Trophoblast cell (in vitro differentiated cells and primary cell): ENCODE results near the gene PRRG2.

ENCODE experiments used
- DNase-seq, 2 donors: peaks; one replicate each; pipeline ENCODE4 v3.0.0-alpha.2; 2016
- H2AFZ ChIP-seq: 2 replicates; pipeline ENCODE4 v1.6.1; 2013; ENCODE audit warnings: low read length, moderate library complexity, mild to moderate bottlenecking; ENCODE audit not compliant: insufficient read depth, poor library complexity
- H2AK5ac ChIP-seq: 2 replicates; pipeline ENCODE4 v1.6.1; 2013; ENCODE audit warnings: mild to moderate bottlenecking, low read length
- H2BK120ac ChIP-seq: 2 replicates; pipeline ENCODE4 v1.6.1; 2013; ENCODE audit warnings: low read length, mild to moderate bottlenecking, moderate library complexity; ENCODE audit not compliant: insufficient read depth, poor library complexity
- H2BK12ac ChIP-seq: 2 replicates; pipeline ENCODE4 v1.6.1; 2013; ENCODE audit warnings: mild to moderate bottlenecking, low read length, moderate library complexity
- H2BK5ac ChIP-seq: 2 replicates; pipeline ENCODE4 v1.6.1; 2013; ENCODE audit warnings: low read length, low read depth, moderate library complexity, mild to moderate bottlenecking; ENCODE audit not compliant: poor library complexity
- H3K14ac ChIP-seq: 2 replicates; pipeline ENCODE4 v1.6.1; 2013; ENCODE audit warnings: mild to moderate bottlenecking, low read length
- H3K18ac ChIP-seq: 2 replicates; pipeline ENCODE4 v1.6.1; 2013; ENCODE audit warnings: mild to moderate bottlenecking, low read length
- H3K23ac ChIP-seq: 2 replicates; pipeline ENCODE4 v1.6.1; 2013; ENCODE audit warnings: low read length
- H3K27ac ChIP-seq: 2 replicates; pipeline ENCODE4 v1.5.1; 2013; ENCODE audit warnings: low read depth, mild to moderate bottlenecking, inconsistent platforms, low read length, moderate library complexity
- H3K27me3 ChIP-seq: 2 replicates; pipeline ENCODE4 v1.6.1; 2013; ENCODE audit warnings: inconsistent platforms, mild to moderate bottlenecking, low read length, moderate library complexity; ENCODE audit not compliant: insufficient read depth
- H3K36me3 ChIP-seq, 2 experiments: 1 replicate in 1 of 2; 2 replicates in 1 of 2; pipeline ENCODE4 v1.6.1; 2013; ENCODE audit warnings: low read length in 2 of 2, mild to moderate bottlenecking in 2 of 2, moderate library complexity in 1 of 2; ENCODE audit not compliant: insufficient read depth in 2 of 2, control insufficient read depth in 1 of 2
- H3K4ac ChIP-seq: 2 replicates; pipeline ENCODE4 v1.6.1; 2013; ENCODE audit warnings: low read depth, mild to moderate bottlenecking, low read length, moderate library complexity
- H3K4me1 ChIP-seq, 2 experiments: 1 replicate in 1 of 2; 2 replicates in 1 of 2; pipeline ENCODE4 v1.6.1; 2013; ENCODE audit warnings: low read length in 2 of 2, mild to moderate bottlenecking in 2 of 2, moderate library complexity in 1 of 2; ENCODE audit not compliant: insufficient read depth in 2 of 2, control insufficient read depth in 1 of 2
- H3K4me2 ChIP-seq: 2 replicates; pipeline ENCODE4 v1.6.1; 2013; ENCODE audit warnings: inconsistent platforms, mild to moderate bottlenecking, low read length, moderate library complexity
- H3K4me3 ChIP-seq: 2 replicates; pipeline ENCODE4 v1.5.1; 2013; ENCODE audit warnings: mild to moderate bottlenecking, low read depth, low read length, inconsistent platforms
- H3K79me1 ChIP-seq: one replicate; pipeline ENCODE4 v1.6.1; 2013; ENCODE audit warnings: low read length
- H3K79me2 ChIP-seq: 2 replicates; pipeline ENCODE4 v1.6.1; 2013; ENCODE audit warnings: low read length, mild to moderate bottlenecking; ENCODE audit not compliant: control insufficient read depth, insufficient read depth, poor library complexity
- H3K9ac ChIP-seq: 2 replicates; pipeline ENCODE4 v1.6.1; 2013; ENCODE audit warnings: mild to moderate bottlenecking, low read length
- H3K9me3 ChIP-seq: 2 replicates; pipeline ENCODE4 v1.6.1; 2013; ENCODE audit warnings: low read depth, mild to moderate bottlenecking, control low read depth, inconsistent platforms, low read length; ENCODE audit not compliant: insufficient read depth
- H4K12ac ChIP-seq: 2 replicates; pipeline ENCODE4 v1.6.1; 2013; ENCODE audit warnings: low read depth, mild to moderate bottlenecking, low read length, moderate library complexity
- H4K8ac ChIP-seq: 2 replicates; pipeline ENCODE4 v1.6.1; 2013; ENCODE audit warnings: low read depth, mild to moderate bottlenecking, low read length, moderate library complexity
- H4K91ac ChIP-seq: one replicate; pipeline ENCODE4 v1.6.1; 2013; ENCODE audit warnings: low read depth, mild to moderate bottlenecking, low read length, moderate library complexity
- WGBS: extraction: QIAGEN DNeasy Blood & Tissue Kit; methylation state at CpG from one replicate; pipeline ENCODE4 v1.1.7; 2013; ENCODE audit warnings: missing lambda C conversion rate; ENCODE audit not compliant: insufficient read length, insufficient coverage; ENCODE audit errors: extremely low coverage; 5-methylcytosine and 5-hydroxymethylcytosine counted together

Gene PRRG2

GRCh38 chr19:49624967-49625910, 44.1 kb downstream of the PRRG2 start:
- no peak overlapping the region for H4K91ac ChIP-seq
- peaks cover 33 to 39% of the 10 kb centered on the region in 2 experiments for H3K36me3 ChIP-seq
- H3K4me2 ChIP-seq = no peak overlapping the region
- no peak overlapping the region for H4K12ac ChIP-seq
- H2AFZ ChIP-seq = no peak overlapping the region
- H3K9me3 ChIP-seq = no peaks in the 10 kb centered on the region
- H2BK5ac ChIP-seq = no peak overlapping the region
- no peak overlapping the region for H3K4me3 ChIP-seq
- DNase-seq = no peak
- H4K8ac ChIP-seq = no peak overlapping the region
- no peaks in the 10 kb centered on the region for H3K4me1 ChIP-seq
- H2BK12ac ChIP-seq = no peak overlapping the region
- no peaks in the 10 kb centered on the region for H3K79me1 ChIP-seq
- no peak overlapping the region for H3K27ac ChIP-seq
- H3K27me3 ChIP-seq = no peaks in the 10 kb centered on the region
- H3K9ac ChIP-seq = no peak overlapping the region
- H3K14ac ChIP-seq = no peak overlapping the region
- H3K79me2 ChIP-seq = no peaks in the 10 kb centered on the region
- no CpG with 5 or more reads among the region's 27 CpGs for WGBS
- H2AK5ac ChIP-seq = no peak overlapping the region
- H3K23ac ChIP-seq = no peak overlapping the region
- H2BK120ac ChIP-seq = no peak overlapping the region
- H3K18ac ChIP-seq = no peak overlapping the region
- H3K4ac ChIP-seq = no peak overlapping the region

- Histone ChIP-seq H4K12ac (no peak overlapping the region), H2AFZ (no peak overlapping the region), H2BK120ac (no peak overlapping the region), H2BK5ac (no peak overlapping the region), H3K9ac (no peak overlapping the region), H3K79me1 (no peaks in the 10 kb centered on the region), H3K4me3 (no peak overlapping the region), H3K14ac (no peak overlapping the region), H3K4me2 (no peak overlapping the region), H3K4ac (no peak overlapping the region), H3K4me1 (no peaks in the 10 kb centered on the region), H3K27me3 (no peaks in the 10 kb centered on the region), H3K18ac (no peak overlapping the region), H3K9me3 (no peaks in the 10 kb centered on the region), H3K27ac (no peak overlapping the region), H4K8ac (no peak overlapping the region), H2AK5ac (no peak overlapping the region), H3K36me3 (peaks cover 30 to 33% of the 10 kb centered on the region in 2 experiments), H3K23ac (no peak overlapping the region), H3K79me2 (no peaks in the 10 kb centered on the region), H2BK12ac (no peak overlapping the region), H4K91ac (no peak overlapping the region)
- no peak for DNase-seq
- no CpG with 5 or more reads among the region's 11 CpGs for WGBS
Observed at GRCh38 chr19:49626226-49626625, 45.1 kb downstream of the PRRG2 start.

GRCh38 chr19:49629659-49630058, 48.5 kb downstream of the PRRG2 start:
- no peaks in the 10 kb centered on the region for H3K79me2 ChIP-seq
- H4K8ac ChIP-seq = no peak overlapping the region
- no peaks in the 10 kb centered on the region for H3K9me3 ChIP-seq
- H2AK5ac ChIP-seq = no peak overlapping the region
- H3K23ac ChIP-seq = no peak overlapping the region
- no peak overlapping the region for H3K9ac ChIP-seq
- peaks cover 0 to 4% of the 10 kb centered on the region in 2 experiments for H3K4me1 ChIP-seq
- DNase-seq = no peak
- H2BK12ac ChIP-seq = no peak overlapping the region
- no peak overlapping the region for H4K12ac ChIP-seq
- no peak overlapping the region for H2BK5ac ChIP-seq
- H3K18ac ChIP-seq = no peak overlapping the region
- H4K91ac ChIP-seq = no peak overlapping the region
- no peak overlapping the region for H3K4me2 ChIP-seq
- H3K4ac ChIP-seq = no peak overlapping the region
- no peak overlapping the region for H2BK120ac ChIP-seq
- no peaks in the 10 kb centered on the region for H3K79me1 ChIP-seq
- H2AFZ ChIP-seq = no peak overlapping the region
- no CpG with 5 or more reads among the region's 9 CpGs for WGBS
- H3K27ac ChIP-seq = no peak overlapping the region
- peaks cover 19 to 21% of the 10 kb centered on the region in 2 experiments for H3K36me3 ChIP-seq
- H3K27me3 ChIP-seq = no peaks in the 10 kb centered on the region
- H3K14ac ChIP-seq = no peak overlapping the region
- H3K4me3 ChIP-seq = no peak overlapping the region

- Histone ChIP-seq H3K9me3 (no peaks in the 10 kb centered on the region), H3K18ac (no peak overlapping the region), H3K36me3 (peaks cover 10 to 17% of the 10 kb centered on the region in 2 experiments)
Observed at GRCh38 chr19:49631014-49631588, 50.0 kb downstream of the PRRG2 start.

More at GRCh38 chr19:49631014-49631588, 50.0 kb downstream of the PRRG2 start:
- no peak overlapping the region for H2BK12ac ChIP-seq
- no peak overlapping the region for H3K23ac ChIP-seq
- H4K12ac ChIP-seq = no peak overlapping the region
- peaks cover 3% of the 10 kb centered on the region for H3K79me1 ChIP-seq
- H3K27me3 ChIP-seq = no peaks in the 10 kb centered on the region
- H3K4ac ChIP-seq = no peak overlapping the region
- peaks cover 3 to 4% of the 10 kb centered on the region in 2 experiments for H3K4me1 ChIP-seq
- H2AFZ ChIP-seq = no peak overlapping the region
- H2AK5ac ChIP-seq = no peak overlapping the region
- no peak overlapping the region for H4K8ac ChIP-seq
- DNase-seq = no peak
- H2BK5ac ChIP-seq = no peak overlapping the region
- no peak overlapping the region for H3K4me2 ChIP-seq
- H4K91ac ChIP-seq = no peak overlapping the region
- no peak overlapping the region for H3K14ac ChIP-seq
- H3K79me2 ChIP-seq = no peaks in the 10 kb centered on the region
- H3K4me3 ChIP-seq = no peak overlapping the region
- no peak overlapping the region for H3K9ac ChIP-seq
- no peak overlapping the region for H2BK120ac ChIP-seq
- H3K27ac ChIP-seq = no peak overlapping the region
- no CpG with 5 or more reads among the region's 9 CpGs for WGBS
